AG08396 (cell line): ENCODE measurements around the gene ACOXL.
"Not testable (repeated sequence)": the region's sequence is repeated elsewhere in the genome, so short reads cannot be mapped to it uniquely, and the experiment has no call there.

Source experiments
- DNase-seq: peaks from one replicate; pipeline ENCODE4 v3.0.0; 2012; ENCODE audit warnings: low spot score, mixed read lengths

ACOXL gene

DNA sequence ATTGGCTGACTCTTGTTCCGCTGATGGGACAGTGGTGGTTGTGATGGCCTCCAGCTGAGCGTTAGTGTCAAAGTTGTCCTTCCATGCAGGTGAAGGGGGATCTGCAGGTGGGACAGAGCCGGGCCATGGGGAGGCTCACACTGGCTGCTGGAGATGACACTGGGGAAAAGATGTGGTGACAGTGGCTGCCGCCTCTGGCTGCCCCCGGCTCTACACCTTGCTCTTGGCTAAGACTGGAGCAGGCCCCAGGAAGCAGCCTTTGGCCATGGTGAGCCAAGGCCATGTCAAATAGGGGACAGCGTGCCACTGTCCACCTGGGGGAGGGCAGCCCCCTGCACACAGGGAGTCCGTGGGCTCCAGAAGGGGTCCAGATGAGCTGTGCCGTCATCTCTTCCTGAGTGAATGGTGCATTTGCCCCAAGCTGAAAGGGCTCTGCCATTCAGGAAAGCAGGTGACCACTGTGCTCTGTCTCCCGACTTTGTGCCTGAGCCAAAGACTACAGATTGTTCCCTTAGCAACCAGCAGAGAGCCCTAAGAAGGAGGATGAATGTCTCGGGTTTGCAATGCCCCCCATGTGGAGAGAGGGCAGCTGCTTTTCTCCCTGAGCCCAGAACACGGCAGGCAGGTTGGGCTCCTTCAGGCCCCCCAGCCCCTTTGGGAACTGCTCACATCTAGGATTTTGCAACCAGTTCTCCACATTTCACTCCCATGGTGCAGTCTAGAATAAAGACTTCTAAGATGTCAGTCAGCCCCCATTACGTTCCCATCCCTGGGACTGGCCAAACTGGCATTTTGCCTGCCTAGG is 309.2 kb downstream of the ACOXL start:
- DNase-seq: no peak

- no peak for DNase-seq
Measured at GRCh38 chr2:111042261-111042660, 309.9 kb downstream of the ACOXL start.

GRCh38 chr2:111042772-111043771 is 310.7 kb downstream of the ACOXL start:
- DNase-seq: no peak

DNA sequence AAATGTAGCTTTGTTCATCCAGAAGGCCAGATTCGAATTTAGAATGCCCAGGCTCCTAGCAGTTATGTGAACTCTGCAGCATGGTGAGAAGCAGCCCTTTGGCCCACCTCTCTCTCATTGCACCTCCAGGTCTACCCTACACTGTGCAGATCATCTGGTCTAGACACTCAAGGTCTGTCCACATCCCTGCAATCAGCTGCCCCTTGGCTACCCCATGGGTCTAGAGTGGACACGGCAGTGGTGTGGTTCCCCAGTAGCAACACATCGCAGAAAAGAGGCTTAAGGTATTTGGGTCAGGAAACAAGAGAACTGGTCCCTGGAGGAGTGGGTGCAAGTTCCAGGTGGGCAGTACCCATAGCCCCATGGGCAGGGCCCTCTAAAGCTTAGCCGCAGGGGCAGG is 311.7 kb downstream of the ACOXL start:
- no peak for DNase-seq

DNA sequence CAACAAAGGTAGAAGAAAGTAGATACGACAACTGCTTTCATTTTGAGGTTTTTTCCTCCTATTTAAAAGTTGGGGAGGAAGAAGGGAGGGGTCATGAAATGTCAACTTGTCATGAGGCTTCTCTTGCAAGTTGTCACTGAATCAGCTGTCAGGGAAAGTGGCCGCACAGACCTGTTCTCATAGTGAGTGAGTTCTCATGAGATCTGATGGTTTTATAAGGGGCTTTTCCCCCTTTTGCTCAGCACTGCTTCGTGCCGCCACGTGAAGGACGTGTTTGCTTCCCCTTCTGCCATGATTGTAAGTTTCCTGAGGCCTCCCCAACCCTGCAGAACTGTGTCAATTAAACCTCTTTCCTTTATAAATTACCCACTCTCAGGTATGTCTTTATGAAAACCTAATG is 312.9 kb downstream of the ACOXL start:
- not testable (repeated sequence) for DNase-seq

DNA sequence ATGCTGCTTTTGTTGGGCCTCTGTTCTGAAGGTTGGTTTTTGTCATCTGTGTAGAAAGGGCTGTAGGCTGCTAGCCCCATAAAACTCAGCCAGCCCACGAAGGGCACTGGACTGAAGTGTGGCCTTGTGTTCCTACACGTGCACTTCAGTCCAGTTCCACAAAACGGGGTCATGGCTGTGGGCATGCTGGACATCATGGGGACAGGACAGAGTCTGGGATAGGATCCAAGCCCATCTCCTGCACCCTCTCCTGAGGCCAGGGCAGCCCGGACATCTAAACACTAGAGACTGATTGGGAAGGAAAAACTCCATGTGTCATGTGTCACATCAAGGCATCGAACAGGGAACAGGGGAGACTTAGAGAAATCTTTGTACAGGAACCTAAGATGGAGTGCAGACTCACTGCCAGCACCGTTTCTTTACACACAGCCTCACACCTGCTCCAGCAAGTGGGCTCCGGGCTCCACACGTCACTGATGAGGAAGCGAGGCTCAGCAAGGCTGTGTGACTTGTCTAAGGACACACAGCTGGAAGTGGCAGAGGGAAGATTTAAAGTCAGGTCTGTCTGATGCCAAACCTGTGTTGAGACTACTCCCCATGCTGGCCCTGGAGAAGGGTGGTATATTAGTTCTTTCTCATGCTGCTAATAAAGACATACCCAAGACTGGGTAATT is 313.5 kb downstream of the ACOXL start:
- no peak for DNase-seq

GRCh38 chr2:111046670-111047069 is 314.3 kb downstream of the ACOXL start:
- no peak for DNase-seq

GRCh38 chr2:111048856-111049768 is 316.7 kb downstream of the ACOXL start:
- no peak for DNase-seq

DNA sequence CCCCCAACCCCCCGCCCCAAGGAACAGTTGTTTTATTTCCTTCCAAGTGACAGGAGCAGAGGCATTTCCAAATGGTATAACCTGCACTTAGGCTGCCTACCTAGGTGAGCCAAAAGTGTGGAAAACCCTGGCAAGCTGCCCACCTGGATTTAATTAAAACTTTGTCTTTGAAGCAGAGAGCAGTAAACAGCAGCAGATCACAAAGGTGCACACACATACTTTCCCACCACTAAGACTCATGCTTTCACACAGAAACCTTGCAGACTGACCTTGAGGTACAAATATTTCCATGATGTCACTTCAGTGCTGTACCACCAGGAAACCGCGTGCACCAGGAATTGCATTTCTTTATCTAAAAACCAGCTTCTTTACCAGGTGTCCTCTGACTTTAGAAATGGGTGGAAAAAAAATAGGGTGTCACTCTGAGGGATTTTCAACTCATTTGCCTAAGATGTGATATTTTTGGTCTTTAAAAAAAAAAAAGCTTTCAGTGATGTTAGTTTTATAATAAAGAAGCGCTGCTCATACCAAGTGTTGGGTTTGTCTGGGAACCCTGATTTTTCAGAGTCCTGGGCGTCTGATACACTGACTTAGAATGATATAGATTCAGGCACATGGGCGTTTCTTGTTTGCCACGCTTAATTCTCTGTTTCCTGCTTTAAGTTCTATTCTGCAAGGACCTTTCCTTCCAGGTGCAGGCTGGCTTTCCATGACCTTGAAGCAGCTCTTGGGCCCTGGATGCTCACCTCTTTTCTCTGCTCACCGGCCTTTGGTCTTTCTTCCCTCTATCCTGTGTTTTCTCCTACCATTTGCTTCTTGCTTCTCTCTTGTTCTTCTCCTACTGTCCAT is 317.6 kb downstream of the ACOXL start:
- DNase-seq: no peak

DNA sequence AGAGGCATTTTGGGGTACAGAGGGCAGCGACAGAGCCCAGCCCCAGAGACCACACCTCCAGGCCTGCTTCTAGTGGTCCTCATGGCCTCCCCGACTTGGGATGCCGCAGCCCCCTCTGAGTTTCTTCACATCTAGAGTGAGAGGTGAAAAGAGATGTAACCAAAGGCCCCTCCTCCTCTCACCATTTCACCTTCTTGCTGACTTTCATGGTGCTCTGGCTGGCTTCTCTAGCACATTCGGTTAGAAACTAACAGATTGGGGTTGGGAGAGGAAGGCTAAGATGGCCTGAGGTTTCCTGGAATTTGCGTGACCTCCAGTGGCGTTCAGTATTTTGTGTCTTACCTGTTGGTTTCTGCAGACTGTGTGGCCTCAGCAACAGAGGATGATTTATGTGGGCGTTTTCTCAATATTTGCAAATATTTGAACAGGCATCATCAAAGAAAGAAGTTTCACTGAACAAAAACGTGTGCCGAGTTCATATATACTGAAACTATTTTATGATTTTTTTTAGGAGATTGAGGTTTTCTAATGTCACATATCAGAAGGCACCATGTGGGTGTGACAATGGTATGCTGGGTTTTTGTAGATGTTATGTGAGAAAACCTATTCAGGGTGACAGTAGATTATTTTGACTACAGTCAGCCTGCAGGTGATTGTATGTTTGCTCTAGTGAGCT is 318.5 kb downstream of the ACOXL start:
- no peak for DNase-seq

GRCh38 chr2:111052621-111053020 is 320.2 kb downstream of the ACOXL start:
- DNase-seq: no peak

DNA sequence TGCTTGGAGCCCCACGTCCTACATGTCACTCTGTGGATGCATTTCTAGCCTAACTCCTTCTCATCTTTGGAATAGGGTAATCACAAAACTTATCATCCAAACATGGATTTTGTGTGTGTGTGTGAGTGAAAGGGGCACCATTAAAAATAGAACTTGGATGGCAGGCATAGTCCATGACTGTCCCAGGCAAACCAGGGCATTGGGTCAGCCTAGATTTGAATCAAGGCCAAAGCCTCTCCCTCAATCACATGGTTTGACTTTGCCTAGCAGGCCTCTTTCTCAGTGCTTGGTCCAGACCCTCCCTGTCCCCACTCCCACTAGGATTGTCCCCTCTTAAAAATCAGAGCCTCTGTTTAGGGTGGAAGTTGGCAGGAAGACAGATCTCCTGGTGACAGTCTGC is 320.9 kb downstream of the ACOXL start:
- DNase-seq: no peak

GRCh38 chr2:111053825-111054515 is 321.6 kb downstream of the ACOXL start:
- DNase-seq: no peak

- no peak for DNase-seq
Measured at GRCh38 chr2:111054791-111055691, 322.7 kb downstream of the ACOXL start.

DNA sequence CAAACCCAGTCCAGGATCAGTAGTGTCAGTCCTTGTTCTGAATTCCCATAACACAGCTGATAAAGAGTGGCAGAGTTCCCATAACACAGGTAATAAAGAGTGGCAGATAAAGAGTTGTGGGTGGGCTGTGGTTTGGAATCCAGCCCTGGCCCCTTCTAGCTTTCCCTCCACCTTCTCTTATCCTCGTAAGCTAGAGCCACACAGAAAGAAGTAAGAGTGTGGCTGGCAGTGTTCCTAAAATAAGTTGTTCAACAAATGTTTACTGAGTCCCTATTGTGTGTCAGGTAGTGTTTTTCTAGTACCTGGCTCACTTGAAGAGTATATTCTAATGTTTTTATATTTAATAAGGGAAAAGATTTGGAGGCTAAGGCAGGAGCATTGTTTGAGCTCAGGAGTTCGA is 323.4 kb downstream of the ACOXL start:
- no peak for DNase-seq

- DNase-seq: no peak
Measured at GRCh38 chr2:111057045-111057444, 324.7 kb downstream of the ACOXL start.

GRCh38 chr2:111057721-111058120 is 325.3 kb downstream of the ACOXL start:
- DNase-seq: no peak

GRCh38 chr2:111058264-111058663 is 325.9 kb downstream of the ACOXL start:
- no peak for DNase-seq
